ENCODE results near the gene MIEF2. TPM values are rescaled to one million over a fixed set of nuclear protein-coding genes. Genes with fewer than 3 reads are reported as not detected.

Gene MIEF2
- polyA plus RNA-seq, 1 experiment = 5.9 TPM

DNA sequence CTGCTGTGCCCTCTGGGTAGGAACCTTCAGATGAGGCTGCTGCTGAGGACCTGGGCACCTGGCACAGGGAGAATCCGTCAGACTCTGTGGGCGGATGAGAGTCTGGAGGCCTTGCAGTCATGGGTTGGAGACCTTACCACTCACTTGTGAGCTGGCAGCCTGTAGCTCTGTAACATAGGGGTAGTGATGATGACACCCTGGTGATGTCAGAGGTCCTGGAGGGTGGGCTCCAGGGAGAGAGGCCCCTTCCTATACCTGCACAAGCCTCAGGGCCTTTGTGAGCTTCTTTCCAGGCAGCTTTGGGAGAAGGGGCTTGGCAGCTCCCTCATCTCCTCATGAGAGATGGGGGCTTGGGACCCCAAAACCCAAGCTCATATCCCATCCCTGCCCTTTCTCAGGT is 1.6 kb downstream of the MIEF2 start:
- H3K4me3 ChIP-seq (ENCODE audit: low read depth, low read length) = no peak overlapping the region
- no peak overlapping the region for H3K27ac ChIP-seq (ENCODE audit: low read depth, low read length)

GRCh38 chr17:18262641-18263040 is 2.2 kb downstream of the MIEF2 start:
- Histone ChIP-seq H3K9me3 (ENCODE audit: control insufficient read depth, insufficient read depth, low read length) (no peaks in the 10 kb centered on the region; the same call in 1 of the 2 replicates), H3K4me3 (ENCODE audit: low read depth, low read length) (no peak overlapping the region), H3K27ac (ENCODE audit: low read depth, low read length) (no peak overlapping the region), H3K27me3 (ENCODE audit: control insufficient read depth, insufficient read depth, low read length) (no peaks in the 10 kb centered on the region)
- POLR2A ChIA-PET = no interaction called here
- DNase-seq (ENCODE audit: low read depth, low spot score) = no peak
- no peak for TF ChIP-seq CTCF (IDR thresholded peaks at IDR 0.05; ENCODE audit: low read depth, low read length)
- CTCF ChIA-PET = no interaction called here

More for the DNA sequence above, 1.6 kb downstream of the MIEF2 start:
- no peaks in the 10 kb centered on the region for H3K27me3 ChIP-seq (ENCODE audit: control insufficient read depth, insufficient read depth, low read length)
- ChIA-PET POLR2A (no interaction called here), CTCF (no interaction called here)
- H3K9me3 ChIP-seq (ENCODE audit: control insufficient read depth, insufficient read depth, low read length) = no peaks in the 10 kb centered on the region; the same call in 1 of the 2 replicates
- TF ChIP-seq CTCF (IDR thresholded peaks at IDR 0.05; ENCODE audit: low read depth, low read length) = no peak
- DNase-seq (ENCODE audit: low read depth, low spot score) = no peak

GRCh38 chr17:18263885-18264682 is 3.6 kb downstream of the MIEF2 start:
- no peak for TF ChIP-seq CTCF (IDR thresholded peaks at IDR 0.05; ENCODE audit: low read depth, low read length)
- no peaks in the 10 kb centered on the region; the same call in 1 of the 2 replicates for H3K9me3 ChIP-seq (ENCODE audit: control insufficient read depth, insufficient read depth, low read length)
- H3K4me3 ChIP-seq (ENCODE audit: low read depth, low read length) = no peak overlapping the region
- POLR2A ChIA-PET = no interaction called here
- no peak for DNase-seq (ENCODE audit: low read depth, low spot score)
- H3K27ac ChIP-seq (ENCODE audit: low read depth, low read length) = no peak overlapping the region
- CTCF ChIA-PET = no interaction called here
- no peaks in the 10 kb centered on the region for H3K27me3 ChIP-seq (ENCODE audit: control insufficient read depth, insufficient read depth, low read length)

GRCh38 chr17:18267366-18267765 is 6.9 kb downstream of the MIEF2 start:
- ChIA-PET POLR2A (interaction anchor here (0.6 kb wide), 1 partner anchor 45 kb away, joined by 4 read pairs; no protein-coding TSS in a partner anchor), CTCF (no interaction called here)
- DNase-seq (ENCODE audit: low read depth, low spot score) = no peak
- TF ChIP-seq CTCF (IDR thresholded peaks at IDR 0.05; ENCODE audit: low read depth, low read length) = no peak
- no peaks in the 10 kb centered on the region for H3K27me3 ChIP-seq (ENCODE audit: control insufficient read depth, insufficient read depth, low read length)
- no peaks in the 10 kb centered on the region; the same call in 1 of the 2 replicates for H3K9me3 ChIP-seq (ENCODE audit: control insufficient read depth, insufficient read depth, low read length)
- H3K4me3 ChIP-seq (ENCODE audit: low read depth, low read length) = no peak overlapping the region
- H3K27ac ChIP-seq (ENCODE audit: low read depth, low read length) = no peak overlapping the region

- H3K27ac ChIP-seq (ENCODE audit: low read depth, low read length) = peak overlapping the region; percentile 34
- ChIA-PET POLR2A (no interaction called here), CTCF (no interaction called here)
- TF ChIP-seq CTCF (IDR thresholded peaks at IDR 0.05; ENCODE audit: low read depth, low read length) = no peak
- H3K9me3 ChIP-seq (ENCODE audit: control insufficient read depth, insufficient read depth, low read length) = no peaks in the 10 kb centered on the region; the same call in 1 of the 2 replicates
- no peaks in the 10 kb centered on the region for H3K27me3 ChIP-seq (ENCODE audit: control insufficient read depth, insufficient read depth, low read length)
- no peak for DNase-seq (ENCODE audit: low read depth, low spot score)
- no peak overlapping the region for H3K4me3 ChIP-seq (ENCODE audit: low read depth, low read length)
Observed at GRCh38 chr17:18267927-18268711, 7.7 kb downstream of the MIEF2 start.

Data from AG04450 (cell line).